ENCODE data around the gene FOXP1. TPM values are rescaled to one million over a fixed set of nuclear protein-coding genes. Genes with fewer than 3 reads are reported as not detected.

FOXP1 gene
- total and polyA plus RNA-seq, 4 donors: 15.2 to 263 (median 110) TPM

GRCh38 chr3:70951316-70951715, 632.2 kb downstream of the FOXP1 start:
- DNase-seq (no peak), ATAC-seq (ENCODE audit: low FRiP score) (no peak)
- Histone ChIP-seq H3K27me3 (ENCODE audit: control insufficient read depth in 1 of 2, insufficient read depth in 2 of 2, low read length in 1 of 2) (no peaks in the 10 kb centered on the region), H3K27ac (ENCODE audit: low read depth in 1 of 2, low read length in 2 of 2) (no peak overlapping the region), H3K4me1 (ENCODE audit: control insufficient read depth in 1 of 2, insufficient read depth in 2 of 2, low read length in 2 of 2) (peaks cover 2 to 3% of the 10 kb centered on the region in 2 donors), H3K36me3 (ENCODE audit: control insufficient read depth in 1 of 2, insufficient read depth in 2 of 2, low read length in 1 of 2) (peaks cover 0 to 2% of the 10 kb centered on the region in 2 donors), H3K4me3 (ENCODE audit: low read length in 2 of 2) (no peak overlapping the region), H3K9me3 (ENCODE audit: control insufficient read depth, low read length) (no peaks in the 10 kb centered on the region)
- intact Hi-C loops (cut with DNase I): no loop called here
- 30 to 43% methylated on average over 5 of the region's 5 CpGs for WGBS, 2 donors

- DNase-seq (peak in 1 of 2 donors; percentile 51), ATAC-seq (ENCODE audit: low FRiP score) (no peak)
- no peaks in the 10 kb centered on the region for H3K9me3 ChIP-seq (ENCODE audit: control insufficient read depth, low read length)
- H3K4me3 ChIP-seq (ENCODE audit: low read length in 2 of 2): no peak overlapping the region
- no peaks in the 10 kb centered on the region for H3K27me3 ChIP-seq (ENCODE audit: control insufficient read depth in 1 of 2, insufficient read depth in 2 of 2, low read length in 1 of 2)
- intact Hi-C loops (cut with DNase I): no loop called here
- WGBS, 2 donors: 32 to 42% methylated on average over 1 of the region's 1 CpG
- H3K4me1 ChIP-seq (ENCODE audit: control insufficient read depth in 1 of 2, insufficient read depth in 2 of 2, low read length in 2 of 2): peaks cover 2 to 3% of the 10 kb centered on the region in 2 donors
- no peaks in the 10 kb centered on the region for H3K36me3 ChIP-seq (ENCODE audit: control insufficient read depth in 1 of 2, insufficient read depth in 2 of 2, low read length in 1 of 2)
- H3K27ac ChIP-seq (ENCODE audit: low read depth in 1 of 2, low read length in 2 of 2): no peak overlapping the region
Measured at GRCh38 chr3:70947579-70947978, 635.9 kb downstream of the FOXP1 start.

GRCh38 chr3:70943886-70944285, 639.6 kb downstream of the FOXP1 start:
- ATAC-seq (ENCODE audit: low FRiP score) (no peak), DNase-seq (no peak)
- H3K27me3 ChIP-seq (ENCODE audit: control insufficient read depth in 1 of 2, insufficient read depth in 2 of 2, low read length in 1 of 2): no peaks in the 10 kb centered on the region
- no peak overlapping the region for H3K27ac ChIP-seq (ENCODE audit: low read depth in 1 of 2, low read length in 2 of 2)
- H3K36me3 ChIP-seq (ENCODE audit: control insufficient read depth in 1 of 2, insufficient read depth in 2 of 2, low read length in 1 of 2): no peaks in the 10 kb centered on the region
- H3K9me3 ChIP-seq (ENCODE audit: control insufficient read depth, low read length): no peaks in the 10 kb centered on the region
- H3K4me3 ChIP-seq (ENCODE audit: low read length in 2 of 2): no peak overlapping the region
- intact Hi-C loops (cut with DNase I): no loop called here
- no peaks in the 10 kb centered on the region for H3K4me1 ChIP-seq (ENCODE audit: control insufficient read depth in 1 of 2, insufficient read depth in 2 of 2, low read length in 2 of 2)
- 91 to 92% methylated on average over 3 of the region's 3 CpGs for WGBS, 2 donors

GRCh38 chr3:70933105-70933810, 650.3 kb downstream of the FOXP1 start:
- intact Hi-C loops (cut with DNase I): no loop called here
- WGBS, 2 donors: 88 to 93% methylated on average over 7 of the region's 7 CpGs
- DNase-seq (no peak), ATAC-seq (ENCODE audit: low FRiP score) (no peak)
- peaks cover 0 to 2% of the 10 kb centered on the region in 2 donors for H3K4me1 ChIP-seq (ENCODE audit: control insufficient read depth in 1 of 2, insufficient read depth in 2 of 2, low read length in 2 of 2)
- H3K27me3 ChIP-seq (ENCODE audit: control insufficient read depth in 1 of 2, insufficient read depth in 2 of 2, low read length in 1 of 2): no peaks in the 10 kb centered on the region
- H3K27ac ChIP-seq (ENCODE audit: low read depth in 1 of 2, low read length in 2 of 2): no peak overlapping the region
- no peaks in the 10 kb centered on the region for H3K36me3 ChIP-seq (ENCODE audit: control insufficient read depth in 1 of 2, insufficient read depth in 2 of 2, low read length in 1 of 2)
- H3K9me3 ChIP-seq (ENCODE audit: control insufficient read depth, low read length): no peaks in the 10 kb centered on the region
- H3K4me3 ChIP-seq (ENCODE audit: low read length in 2 of 2): no peak overlapping the region

GRCh38 chr3:70930066-70930465, 653.5 kb downstream of the FOXP1 start:
- peaks cover 0 to 2% of the 10 kb centered on the region in 2 donors for H3K4me1 ChIP-seq (ENCODE audit: control insufficient read depth in 1 of 2, insufficient read depth in 2 of 2, low read length in 2 of 2)
- H3K27ac ChIP-seq (ENCODE audit: low read depth in 1 of 2, low read length in 2 of 2): no peak overlapping the region
- 98% methylated on average over 4 of the region's 4 CpGs for WGBS, 2 donors
- DNase-seq: no peak
- intact Hi-C loops (cut with DNase I): no loop called here
- H3K36me3 ChIP-seq (ENCODE audit: control insufficient read depth in 1 of 2, insufficient read depth in 2 of 2, low read length in 1 of 2): no peaks in the 10 kb centered on the region
- ATAC-seq (ENCODE audit: low FRiP score): no peak
- no peaks in the 10 kb centered on the region for H3K9me3 ChIP-seq (ENCODE audit: control insufficient read depth, low read length)
- no peak overlapping the region for H3K4me3 ChIP-seq (ENCODE audit: low read length in 2 of 2)
- H3K27me3 ChIP-seq (ENCODE audit: control insufficient read depth in 1 of 2, insufficient read depth in 2 of 2, low read length in 1 of 2): no peaks in the 10 kb centered on the region

- H3K4me1 ChIP-seq (ENCODE audit: control insufficient read depth in 1 of 2, insufficient read depth in 2 of 2, low read length in 2 of 2): no peaks in the 10 kb centered on the region
- H3K27ac ChIP-seq (ENCODE audit: low read depth in 1 of 2, low read length in 2 of 2): no peak overlapping the region
- H3K4me3 ChIP-seq (ENCODE audit: low read length in 2 of 2): no peak overlapping the region
- DNase-seq (no peak), ATAC-seq (ENCODE audit: low FRiP score) (no peak)
- peaks cover 4% of the 10 kb centered on the region for H3K9me3 ChIP-seq (ENCODE audit: control insufficient read depth, low read length)
- 98% methylated on average over 4 of the region's 4 CpGs for WGBS, 2 donors
- intact Hi-C loops (cut with DNase I): no loop called here
- no peaks in the 10 kb centered on the region for H3K36me3 ChIP-seq (ENCODE audit: control insufficient read depth in 1 of 2, insufficient read depth in 2 of 2, low read length in 1 of 2)
- H3K27me3 ChIP-seq (ENCODE audit: control insufficient read depth in 1 of 2, insufficient read depth in 2 of 2, low read length in 1 of 2): no peaks in the 10 kb centered on the region
Measured at GRCh38 chr3:70927239-70927638, 656.3 kb downstream of the FOXP1 start.

- no peaks in the 10 kb centered on the region for H3K27me3 ChIP-seq (ENCODE audit: control insufficient read depth in 1 of 2, insufficient read depth in 2 of 2, low read length in 1 of 2)
- peaks cover 4% of the 10 kb centered on the region for H3K9me3 ChIP-seq (ENCODE audit: control insufficient read depth, low read length)
- no peaks in the 10 kb centered on the region for H3K36me3 ChIP-seq (ENCODE audit: control insufficient read depth in 1 of 2, insufficient read depth in 2 of 2, low read length in 1 of 2)
- intact Hi-C loops (cut with DNase I): no loop called here
- 78 to 84% methylated on average over 7 of the region's 7 CpGs for WGBS, 2 donors
- H3K4me3 ChIP-seq (ENCODE audit: low read length in 2 of 2): no peak overlapping the region
- H3K4me1 ChIP-seq (ENCODE audit: control insufficient read depth in 1 of 2, insufficient read depth in 2 of 2, low read length in 2 of 2): no peaks in the 10 kb centered on the region
- H3K27ac ChIP-seq (ENCODE audit: low read depth in 1 of 2, low read length in 2 of 2): no peak overlapping the region
- ATAC-seq (ENCODE audit: low FRiP score) (no peak), DNase-seq (no peak)
Measured at GRCh38 chr3:70926835-70927234, 656.7 kb downstream of the FOXP1 start.

- H3K27ac ChIP-seq (ENCODE audit: low read depth in 1 of 2, low read length in 2 of 2): no peak overlapping the region
- no peak for DNase-seq
- 6 to 9% methylated on average over 3 of the region's 3 CpGs for WGBS, 2 donors
- peaks cover 1 to 3% of the 10 kb centered on the region in 2 donors for H3K4me1 ChIP-seq (ENCODE audit: control insufficient read depth in 1 of 2, insufficient read depth in 2 of 2, low read length in 2 of 2)
- H3K27me3 ChIP-seq (ENCODE audit: control insufficient read depth in 1 of 2, insufficient read depth in 2 of 2, low read length in 1 of 2): no peaks in the 10 kb centered on the region
- intact Hi-C loops (cut with DNase I): no loop called here
- no peak for ATAC-seq (ENCODE audit: low FRiP score)
- H3K4me3 ChIP-seq (ENCODE audit: low read length in 2 of 2): no peak overlapping the region
- H3K36me3 ChIP-seq (ENCODE audit: control insufficient read depth in 1 of 2, insufficient read depth in 2 of 2, low read length in 1 of 2): no peaks in the 10 kb centered on the region
- H3K9me3 ChIP-seq (ENCODE audit: control insufficient read depth, low read length): peaks cover 4% of the 10 kb centered on the region
Measured at GRCh38 chr3:70919661-70920060, 663.9 kb downstream of the FOXP1 start.

- H3K27ac ChIP-seq (ENCODE audit: low read depth in 1 of 2, low read length in 2 of 2): peak overlapping the region in 1 of 2 donors; percentile 54
- H3K36me3 ChIP-seq (ENCODE audit: control insufficient read depth in 1 of 2, insufficient read depth in 2 of 2, low read length in 1 of 2): no peaks in the 10 kb centered on the region
- no peaks in the 10 kb centered on the region for H3K27me3 ChIP-seq (ENCODE audit: control insufficient read depth in 1 of 2, insufficient read depth in 2 of 2, low read length in 1 of 2)
- H3K9me3 ChIP-seq (ENCODE audit: control insufficient read depth, low read length): peaks cover 2% of the 10 kb centered on the region
- intact Hi-C loops (cut with DNase I): no loop called here
- ATAC-seq (ENCODE audit: low FRiP score): no peak
- H3K4me3 ChIP-seq (ENCODE audit: low read length in 2 of 2): no peak overlapping the region
- 70 to 76% methylated on average over 7 of the region's 7 CpGs for WGBS, 2 donors
- H3K4me1 ChIP-seq (ENCODE audit: control insufficient read depth in 1 of 2, insufficient read depth in 2 of 2, low read length in 2 of 2): peaks cover 3 to 5% of the 10 kb centered on the region in 2 donors
- no peak for DNase-seq
Measured at GRCh38 chr3:70919091-70919490, 664.4 kb downstream of the FOXP1 start.
